ENCODE data around the gene OTOP3.

GRCh38 chr17:74953134-74953687, 17.5 kb downstream of the OTOP3 start:
- TF ChIP-seq CSRNP3 (CRISPR knock-in tag; IDR thresholded peaks at IDR 0.05) (no peak), POU6F1 (CRISPR knock-in tag; IDR thresholded peaks at IDR 0.05; ENCODE audit: borderline replicate concordance, low read depth) (no peak)
